Measurements from ENCODE around the gene DOCK2.

DNA sequence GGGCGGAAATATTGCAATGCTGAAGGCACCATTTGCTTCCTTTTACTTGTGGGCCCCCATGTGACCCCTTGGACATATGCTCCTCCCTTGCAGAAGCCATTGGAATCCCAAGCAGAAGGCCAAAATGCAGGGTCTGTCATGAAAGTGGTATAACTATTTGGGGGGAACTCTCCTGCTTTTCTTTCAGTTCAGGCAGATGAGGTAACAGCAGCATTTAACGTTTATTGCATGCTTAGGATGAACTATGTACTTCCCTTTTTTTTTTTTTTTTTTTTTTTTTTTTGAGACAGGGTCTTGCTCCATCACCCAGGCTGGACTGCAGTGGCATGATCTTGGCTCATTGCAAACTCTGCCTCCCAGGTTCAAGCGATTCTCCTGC is 476.4 kb downstream of the DOCK2 start:
- TF ChIP-seq, protein P1, sequence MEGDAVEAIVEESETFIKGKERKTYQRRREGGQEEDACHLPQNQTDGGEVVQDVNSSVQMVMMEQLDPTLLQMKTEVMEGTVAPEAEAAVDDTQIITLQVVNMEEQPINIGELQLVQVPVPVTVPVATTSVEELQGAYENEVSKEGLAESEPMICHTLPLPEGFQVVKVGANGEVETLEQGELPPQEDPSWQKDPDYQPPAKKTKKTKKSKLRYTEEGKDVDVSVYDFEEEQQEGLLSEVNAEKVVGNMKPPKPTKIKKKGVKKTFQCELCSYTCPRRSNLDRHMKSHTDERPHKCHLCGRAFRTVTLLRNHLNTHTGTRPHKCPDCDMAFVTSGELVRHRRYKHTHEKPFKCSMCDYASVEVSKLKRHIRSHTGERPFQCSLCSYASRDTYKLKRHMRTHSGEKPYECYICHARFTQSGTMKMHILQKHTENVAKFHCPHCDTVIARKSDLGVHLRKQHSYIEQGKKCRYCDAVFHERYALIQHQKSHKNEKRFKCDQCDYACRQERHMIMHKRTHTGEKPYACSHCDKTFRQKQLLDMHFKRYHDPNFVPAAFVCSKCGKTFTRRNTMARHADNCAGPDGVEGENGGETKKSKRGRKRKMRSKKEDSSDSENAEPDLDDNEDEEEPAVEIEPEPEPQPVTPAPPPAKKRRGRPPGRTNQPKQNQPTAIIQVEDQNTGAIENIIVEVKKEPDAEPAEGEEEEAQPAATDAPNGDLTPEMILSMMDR (IDR thresholded peaks at IDR 0.05; ENCODE audit: borderline replicate concordance, extremely low read depth, low read length, poor library complexity, severe bottlenecking): no peak
- TF ChIP-seq EZH2 (IDR thresholded peaks at IDR 0.05; ENCODE audit: borderline replicate concordance, low read depth, low read length, severe bottlenecking): no peak
